ENCODE results near the gene PPM1L.

Gene PPM1L

GRCh38 chr3:160904691-160905090 lies 148.7 kb downstream of the PPM1L start:
- H3F3A ChIP-seq (ENCODE audit: control insufficient read depth, insufficient read depth), result no peaks in the 10 kb centered on the region
- no peaks in the 10 kb centered on the region for H3K4me1 ChIP-seq (ENCODE audit: control insufficient read depth, low read length)
- no peaks in the 10 kb centered on the region for H3K9me3 ChIP-seq (ENCODE audit: control insufficient read depth, insufficient read depth, low read length)
- H3K9me2 ChIP-seq (replicated peaks; ENCODE audit: control insufficient read depth, low read length), result no peaks in the 10 kb centered on the region
- H4K20me1 ChIP-seq (ENCODE audit: control insufficient read depth, insufficient read depth, low read depth, low read length), result no peaks in the 10 kb centered on the region
- no peak overlapping the region for H3K4me3 ChIP-seq (ENCODE audit: low read length)
- no peaks in the 10 kb centered on the region for H3K27me3 ChIP-seq (ENCODE audit: control insufficient read depth, low read length)
- no peaks in the 10 kb centered on the region for H3K79me2 ChIP-seq (ENCODE audit: control insufficient read depth, low read length)
- TF ChIP-seq, protein P1, sequence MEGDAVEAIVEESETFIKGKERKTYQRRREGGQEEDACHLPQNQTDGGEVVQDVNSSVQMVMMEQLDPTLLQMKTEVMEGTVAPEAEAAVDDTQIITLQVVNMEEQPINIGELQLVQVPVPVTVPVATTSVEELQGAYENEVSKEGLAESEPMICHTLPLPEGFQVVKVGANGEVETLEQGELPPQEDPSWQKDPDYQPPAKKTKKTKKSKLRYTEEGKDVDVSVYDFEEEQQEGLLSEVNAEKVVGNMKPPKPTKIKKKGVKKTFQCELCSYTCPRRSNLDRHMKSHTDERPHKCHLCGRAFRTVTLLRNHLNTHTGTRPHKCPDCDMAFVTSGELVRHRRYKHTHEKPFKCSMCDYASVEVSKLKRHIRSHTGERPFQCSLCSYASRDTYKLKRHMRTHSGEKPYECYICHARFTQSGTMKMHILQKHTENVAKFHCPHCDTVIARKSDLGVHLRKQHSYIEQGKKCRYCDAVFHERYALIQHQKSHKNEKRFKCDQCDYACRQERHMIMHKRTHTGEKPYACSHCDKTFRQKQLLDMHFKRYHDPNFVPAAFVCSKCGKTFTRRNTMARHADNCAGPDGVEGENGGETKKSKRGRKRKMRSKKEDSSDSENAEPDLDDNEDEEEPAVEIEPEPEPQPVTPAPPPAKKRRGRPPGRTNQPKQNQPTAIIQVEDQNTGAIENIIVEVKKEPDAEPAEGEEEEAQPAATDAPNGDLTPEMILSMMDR (IDR thresholded peaks at IDR 0.05; ENCODE audit: low read depth, low read length, poor library complexity, severe bottlenecking), result no peak
- no peak for TF ChIP-seq EZH2phosphoT487 (IDR thresholded peaks at IDR 0.05; ENCODE audit: borderline replicate concordance, low read length)
- no peak overlapping the region for H3K4me2 ChIP-seq (ENCODE audit: low read length)
- no peak overlapping the region for H3K27ac ChIP-seq (ENCODE audit: low read depth, low read length)
- H3K36me3 ChIP-seq (ENCODE audit: control insufficient read depth, low read length), result no peaks in the 10 kb centered on the region

DNA sequence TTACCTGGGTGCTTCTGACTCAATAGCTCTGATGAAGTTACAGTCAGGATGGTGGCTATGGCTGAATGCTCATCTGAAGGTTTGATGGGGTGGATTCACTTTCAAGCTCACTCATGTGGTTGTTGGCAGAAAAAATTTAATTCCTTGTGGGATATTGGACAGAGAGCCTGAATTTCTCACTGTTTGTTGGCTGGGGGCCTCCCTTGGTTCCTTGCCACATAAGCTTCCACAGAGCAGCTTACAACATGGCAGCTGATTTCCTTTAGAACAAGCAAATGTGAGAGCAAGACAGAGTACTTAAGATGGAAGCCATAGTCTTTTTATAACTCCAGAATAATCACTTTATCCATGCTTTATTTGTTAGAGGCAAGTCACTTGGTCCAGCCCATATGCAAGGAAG lies 150.6 kb downstream of the PPM1L start:
- H3K4me3 ChIP-seq (ENCODE audit: low read length), result no peak overlapping the region
- no peaks in the 10 kb centered on the region for H3K9me2 ChIP-seq (replicated peaks; ENCODE audit: control insufficient read depth, low read length)
- H3K79me2 ChIP-seq (ENCODE audit: control insufficient read depth, low read length), result no peaks in the 10 kb centered on the region
- TF ChIP-seq EZH2phosphoT487 (IDR thresholded peaks at IDR 0.05; ENCODE audit: borderline replicate concordance, low read length), result no peak
- TF ChIP-seq, protein P1 (IDR thresholded peaks at IDR 0.05; ENCODE audit: low read depth, low read length, poor library complexity, severe bottlenecking), result no peak
- no peaks in the 10 kb centered on the region for H4K20me1 ChIP-seq (ENCODE audit: control insufficient read depth, insufficient read depth, low read depth, low read length)
- H3F3A ChIP-seq (ENCODE audit: control insufficient read depth, insufficient read depth), result no peaks in the 10 kb centered on the region
- H3K9me3 ChIP-seq (ENCODE audit: control insufficient read depth, insufficient read depth, low read length), result no peaks in the 10 kb centered on the region
- H3K4me1 ChIP-seq (ENCODE audit: control insufficient read depth, low read length), result no peaks in the 10 kb centered on the region
- no peaks in the 10 kb centered on the region for H3K36me3 ChIP-seq (ENCODE audit: control insufficient read depth, low read length)
- H3K27ac ChIP-seq (ENCODE audit: low read depth, low read length), result no peak overlapping the region
- H3K4me2 ChIP-seq (ENCODE audit: low read length), result no peak overlapping the region
- H3K27me3 ChIP-seq (ENCODE audit: control insufficient read depth, low read length), result no peaks in the 10 kb centered on the region

DNA sequence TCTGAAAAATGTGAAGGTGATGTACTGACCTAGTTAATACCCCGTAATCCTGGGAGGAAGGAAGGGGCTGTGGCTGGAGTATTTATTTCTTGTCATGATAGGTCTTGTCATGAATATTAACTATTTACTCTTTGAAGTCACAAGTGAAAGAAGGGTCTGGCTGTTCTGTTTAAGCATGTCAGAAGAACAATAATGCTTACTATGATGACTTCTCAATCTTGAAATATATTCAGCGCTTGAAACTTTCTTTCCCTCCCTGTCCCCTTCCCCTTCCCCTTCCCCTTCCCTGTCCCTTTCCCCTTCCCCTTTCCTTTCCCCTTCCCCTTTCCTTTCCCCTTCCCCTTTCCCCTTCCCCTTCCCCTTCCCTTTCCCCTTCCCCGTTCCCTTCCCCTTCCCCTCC lies 153.9 kb downstream of the PPM1L start:
- no peak overlapping the region for H3K4me2 ChIP-seq (ENCODE audit: low read length)
- H3K4me3 ChIP-seq (ENCODE audit: low read length), result no peak overlapping the region
- H3K27me3 ChIP-seq (ENCODE audit: control insufficient read depth, low read length), result no peaks in the 10 kb centered on the region
- H3K4me1 ChIP-seq (ENCODE audit: control insufficient read depth, low read length), result no peaks in the 10 kb centered on the region
- H3K9me2 ChIP-seq (replicated peaks; ENCODE audit: control insufficient read depth, low read length), result no peaks in the 10 kb centered on the region
- H3K36me3 ChIP-seq (ENCODE audit: control insufficient read depth, low read length), result no peaks in the 10 kb centered on the region
- H3F3A ChIP-seq (ENCODE audit: control insufficient read depth, insufficient read depth), result no peaks in the 10 kb centered on the region
- no peaks in the 10 kb centered on the region for H3K79me2 ChIP-seq (ENCODE audit: control insufficient read depth, low read length)
- no peaks in the 10 kb centered on the region for H3K9me3 ChIP-seq (ENCODE audit: control insufficient read depth, insufficient read depth, low read length)
- H4K20me1 ChIP-seq (ENCODE audit: control insufficient read depth, insufficient read depth, low read depth, low read length), result no peaks in the 10 kb centered on the region
- no peak overlapping the region for H3K27ac ChIP-seq (ENCODE audit: low read depth, low read length)
- TF ChIP-seq, protein P1 (IDR thresholded peaks at IDR 0.05; ENCODE audit: low read depth, low read length, poor library complexity, severe bottlenecking), result no peak
- TF ChIP-seq EZH2phosphoT487 (IDR thresholded peaks at IDR 0.05; ENCODE audit: borderline replicate concordance, low read length), result no peak

GRCh38 chr3:160911411-160911810 lies 155.4 kb downstream of the PPM1L start:
- Histone ChIP-seq H3K9me3 (ENCODE audit: control insufficient read depth, insufficient read depth, low read length) (no peaks in the 10 kb centered on the region), H3K4me2 (ENCODE audit: low read length) (no peak overlapping the region), H4K20me1 (ENCODE audit: control insufficient read depth, insufficient read depth, low read depth, low read length) (no peaks in the 10 kb centered on the region), H3K27me3 (ENCODE audit: control insufficient read depth, low read length) (no peaks in the 10 kb centered on the region), H3F3A (ENCODE audit: control insufficient read depth, insufficient read depth) (no peaks in the 10 kb centered on the region), H3K36me3 (ENCODE audit: control insufficient read depth, low read length) (no peaks in the 10 kb centered on the region), H3K9me2 (replicated peaks; ENCODE audit: control insufficient read depth, low read length) (no peaks in the 10 kb centered on the region), H3K4me1 (ENCODE audit: control insufficient read depth, low read length) (no peaks in the 10 kb centered on the region), H3K4me3 (ENCODE audit: low read length) (no peak overlapping the region), H3K79me2 (ENCODE audit: control insufficient read depth, low read length) (no peaks in the 10 kb centered on the region), H3K27ac (ENCODE audit: low read depth, low read length) (no peak overlapping the region)
- no peak for TF ChIP-seq EZH2phosphoT487 (IDR thresholded peaks at IDR 0.05; ENCODE audit: borderline replicate concordance, low read length)
- TF ChIP-seq, protein P1 (IDR thresholded peaks at IDR 0.05; ENCODE audit: low read depth, low read length, poor library complexity, severe bottlenecking), result no peak
